ENCODE data around the gene SLC9A7.

The SLC9A7 gene

GRCh38 chrX:46630141-46630540 is 128.8 kb downstream of the SLC9A7 start:
- CTCF ChIA-PET = interaction anchor here (1.7 kb wide), 1 partner anchor 11 kb away, joined by 6 read pairs; no protein-coding TSS in a partner anchor
- no peak for DNase-seq (ENCODE audit: low read depth, low spot score)

GRCh38 chrX:46628460-46629371 is 130.2 kb downstream of the SLC9A7 start:
- no peak overlapping the region for H3K4me3 ChIP-seq (ENCODE audit: low read depth, low read length)
- TF ChIP-seq CTCF (IDR thresholded peaks at IDR 0.05; ENCODE audit: insufficient read depth, low read length, missing control alignments) = no peak
- ChIA-PET POLR2A (no interaction called here), CTCF (interaction anchor here (1.7 kb wide), 1 partner anchor 13 kb away, joined by 6 read pairs; no protein-coding TSS in a partner anchor)
- DNase-seq (ENCODE audit: low read depth, low spot score) = no peak

More at GRCh38 chrX:46630141-46630540, 128.8 kb downstream of the SLC9A7 start:
- no peak for TF ChIP-seq CTCF (IDR thresholded peaks at IDR 0.05; ENCODE audit: insufficient read depth, low read length, missing control alignments)
- H3K4me3 ChIP-seq (ENCODE audit: low read depth, low read length) = no peak overlapping the region
- POLR2A ChIA-PET = no interaction called here

GRCh38 chrX:46627711-46628419 is 131.1 kb downstream of the SLC9A7 start:
- CTCF ChIA-PET = no interaction called here
- POLR2A ChIA-PET = no interaction called here
- no peak overlapping the region for H3K4me3 ChIP-seq (ENCODE audit: low read depth, low read length)
- DNase-seq (ENCODE audit: low read depth, low spot score) = no peak
- no peak for TF ChIP-seq CTCF (IDR thresholded peaks at IDR 0.05; ENCODE audit: insufficient read depth, low read length, missing control alignments)

GRCh38 chrX:46627062-46627461 is 131.9 kb downstream of the SLC9A7 start:
- CTCF ChIA-PET = no interaction called here
- H3K4me3 ChIP-seq (ENCODE audit: low read depth, low read length) = no peak overlapping the region
- no peak for TF ChIP-seq CTCF (IDR thresholded peaks at IDR 0.05; ENCODE audit: insufficient read depth, low read length, missing control alignments)
- no peak for DNase-seq (ENCODE audit: low read depth, low spot score)
- POLR2A ChIA-PET = no interaction called here

GRCh38 chrX:46626566-46626965 is 132.4 kb downstream of the SLC9A7 start:
- H3K4me3 ChIP-seq (ENCODE audit: low read depth, low read length) = no peak overlapping the region
- no peak for DNase-seq (ENCODE audit: low read depth, low spot score)
- POLR2A ChIA-PET = no interaction called here
- TF ChIP-seq CTCF (IDR thresholded peaks at IDR 0.05; ENCODE audit: insufficient read depth, low read length, missing control alignments) = no peak
- CTCF ChIA-PET = no interaction called here

GRCh38 chrX:46624090-46624786 is 134.7 kb downstream of the SLC9A7 start:
- no peak overlapping the region for H3K4me3 ChIP-seq (ENCODE audit: low read depth, low read length)
- ChIA-PET POLR2A (no interaction called here), CTCF (no interaction called here)
- no peak for DNase-seq (ENCODE audit: low read depth, low spot score)
- no peak for TF ChIP-seq CTCF (IDR thresholded peaks at IDR 0.05; ENCODE audit: insufficient read depth, low read length, missing control alignments)

Measured in AG04449 (cell line).